ENCODE data around the gene HNF4A.
A peak's percentile ranks its signal among the peaks of the same experiment; 100 is the strongest.
"Not testable (repeated sequence)": the region's sequence is repeated elsewhere in the genome, so short reads cannot be mapped to it uniquely, and the experiment has no call there.

Gene HNF4A

GRCh38 chr20:44345941-44346340 is 9.6 kb upstream of the HNF4A start:
- not testable (repeated sequence) for DNase-seq

DNA sequence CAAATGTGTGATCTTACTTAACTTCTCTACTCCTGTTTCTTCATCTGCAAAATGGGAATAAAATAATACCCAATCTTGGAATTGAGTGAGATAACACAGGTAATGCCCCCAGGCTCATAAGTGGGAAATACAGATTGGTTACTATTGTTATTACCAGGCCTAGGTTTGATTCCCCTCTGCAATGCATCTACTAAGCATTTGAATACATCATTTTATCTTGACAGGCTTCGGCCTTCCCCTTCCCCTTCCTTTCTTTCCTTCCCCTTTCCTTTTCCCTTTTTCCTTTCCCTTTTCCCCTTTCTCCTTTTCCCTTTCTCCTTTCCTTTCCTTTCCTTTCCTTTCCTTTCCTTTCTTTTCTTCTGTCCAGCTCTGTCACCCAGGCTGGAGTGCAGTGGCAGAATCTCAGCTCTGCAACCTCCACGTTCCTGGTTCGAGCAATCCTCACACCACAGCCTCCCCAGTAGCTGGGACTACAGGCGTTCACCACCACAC is 7.3 kb upstream of the HNF4A start:
- no peak for DNase-seq

DNA sequence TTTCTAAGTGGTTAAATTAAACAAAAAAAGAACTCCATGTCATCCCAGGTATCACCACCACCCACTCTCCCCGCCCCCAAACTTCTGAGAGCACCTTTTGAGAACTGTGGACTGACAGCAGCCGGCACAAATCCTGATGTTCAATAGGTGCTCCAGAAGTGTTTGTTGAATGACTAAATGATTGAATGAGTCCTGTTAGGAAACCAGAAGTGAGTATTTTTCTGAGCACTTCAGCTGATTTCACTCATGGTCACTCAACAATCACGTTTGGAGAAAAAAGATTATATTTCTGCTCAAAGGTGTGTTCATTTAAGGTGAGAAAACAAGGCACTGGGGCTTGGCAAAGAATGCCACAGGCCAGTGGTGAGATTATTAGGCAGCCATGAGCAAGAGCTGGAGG is 6.2 kb upstream of the HNF4A start:
- no peak for DNase-seq

- DNase-seq = no peak
Observed at GRCh38 chr20:44350567-44350966, 4.9 kb upstream of the HNF4A start.

- DNase-seq = no peak
Observed at GRCh38 chr20:44354979-44355497, 461 bp upstream of the HNF4A start.

GRCh38 chr20:44356353-44356723 is 839 bp downstream of the HNF4A start:
- DNase-seq = no peak

- no peak for DNase-seq
Observed at GRCh38 chr20:44357020-44357419, 1.5 kb downstream of the HNF4A start.

GRCh38 chr20:44357555-44358125 is 2.1 kb downstream of the HNF4A start:
- no peak for DNase-seq

DNA sequence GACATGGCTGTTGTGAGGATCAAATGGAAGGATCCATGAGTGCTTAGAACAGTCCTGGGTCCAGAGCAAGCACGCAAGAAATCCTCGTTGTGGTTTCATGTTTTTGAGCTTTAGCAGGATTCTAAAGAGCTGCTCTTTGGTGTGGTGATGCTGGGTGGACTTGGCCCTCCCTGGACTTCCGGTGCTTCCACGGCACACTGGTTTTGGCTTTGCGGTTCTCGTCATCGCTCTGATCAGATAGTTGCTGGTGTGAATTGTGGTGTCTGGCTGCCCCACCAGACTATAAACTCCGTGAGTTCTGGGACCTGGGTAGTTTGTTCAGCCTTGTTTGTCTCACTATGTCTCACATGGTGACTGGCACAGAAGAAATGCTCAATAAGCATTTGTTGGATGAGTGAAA is 3.3 kb downstream of the HNF4A start:
- no peak for DNase-seq

DNA sequence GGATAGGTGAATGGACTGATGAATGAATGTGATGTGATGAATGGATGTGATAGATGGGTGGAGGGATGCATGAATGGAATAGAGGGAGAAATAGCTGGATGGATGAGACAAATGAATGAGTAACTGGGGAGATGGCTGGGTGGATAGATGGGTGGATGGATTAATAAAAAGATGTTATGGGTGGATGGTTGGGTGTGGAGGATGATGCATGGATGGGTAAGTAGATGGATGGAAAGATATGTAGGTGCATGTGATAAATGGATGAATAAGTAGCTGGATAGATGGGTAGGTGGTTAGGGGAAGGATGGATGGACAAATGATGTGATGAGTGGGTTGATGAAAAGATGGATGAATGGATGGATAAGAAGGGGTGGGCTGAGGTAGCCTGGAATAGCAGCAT is 4.7 kb downstream of the HNF4A start:
- DNase-seq = no peak

DNA sequence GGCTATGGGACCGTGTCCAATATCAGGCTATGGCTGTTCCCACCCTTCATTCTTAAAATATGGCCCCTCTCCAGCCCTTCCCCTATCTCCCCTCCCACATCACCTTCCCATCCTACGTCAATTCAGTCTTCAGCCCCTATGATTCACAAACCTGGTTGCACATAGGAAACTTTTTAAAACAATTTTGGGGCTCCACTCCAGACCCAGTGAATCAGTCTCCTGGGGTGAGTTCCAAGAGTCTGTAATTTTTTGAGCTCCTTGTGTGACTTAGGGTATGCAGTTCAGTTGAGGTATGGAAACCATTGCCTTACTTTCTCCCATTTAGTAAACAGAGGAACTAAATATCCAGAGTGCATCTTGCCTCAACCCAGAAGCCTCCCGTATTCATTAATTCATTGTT is 5.5 kb downstream of the HNF4A start:
- DNase-seq = no peak

DNA sequence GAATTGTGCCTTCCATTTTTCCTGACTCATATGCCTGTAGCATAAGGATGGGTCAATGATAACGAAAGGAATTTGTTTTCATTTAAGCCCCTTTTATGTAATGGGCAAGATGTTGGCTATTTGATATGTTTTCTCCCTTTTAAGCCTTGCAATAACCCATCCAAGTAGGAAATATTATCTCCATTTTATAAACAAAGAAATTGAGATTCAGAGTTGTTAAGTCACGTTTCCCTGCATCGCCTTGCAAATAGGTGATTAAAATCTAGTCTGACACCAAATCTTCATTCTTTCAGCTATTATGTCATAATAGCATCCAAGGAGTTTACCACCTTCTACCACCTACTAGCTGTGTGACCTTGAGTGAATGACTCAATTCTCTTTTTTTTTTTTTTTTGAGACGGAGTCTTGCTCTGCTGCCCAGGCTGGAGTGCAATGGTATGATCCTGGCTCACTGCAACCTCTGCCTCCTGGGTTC is 7.0 kb downstream of the HNF4A start:
- DNase-seq = no peak

GRCh38 chr20:44364068-44364467 is 8.6 kb downstream of the HNF4A start:
- DNase-seq = no peak

DNA sequence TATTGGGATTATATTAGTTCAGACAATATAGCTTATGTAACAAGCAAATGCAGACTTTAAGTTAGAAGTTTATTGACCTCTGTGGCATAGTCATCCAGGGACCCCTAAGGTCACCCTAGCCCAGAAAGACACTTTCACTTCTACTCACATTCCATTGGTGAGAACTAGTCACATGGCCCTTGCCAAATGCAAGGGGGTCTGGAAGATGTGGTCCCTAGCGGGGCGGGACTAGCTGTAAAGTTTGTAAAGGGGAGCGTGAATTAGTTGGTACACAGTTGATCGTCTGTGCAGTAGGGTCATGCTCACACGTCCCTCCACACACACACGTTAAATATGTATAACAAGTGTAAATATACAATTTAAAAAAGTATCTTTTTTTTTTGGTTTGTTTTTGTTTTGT is 9.3 kb downstream of the HNF4A start:
- DNase-seq = no peak

DNA sequence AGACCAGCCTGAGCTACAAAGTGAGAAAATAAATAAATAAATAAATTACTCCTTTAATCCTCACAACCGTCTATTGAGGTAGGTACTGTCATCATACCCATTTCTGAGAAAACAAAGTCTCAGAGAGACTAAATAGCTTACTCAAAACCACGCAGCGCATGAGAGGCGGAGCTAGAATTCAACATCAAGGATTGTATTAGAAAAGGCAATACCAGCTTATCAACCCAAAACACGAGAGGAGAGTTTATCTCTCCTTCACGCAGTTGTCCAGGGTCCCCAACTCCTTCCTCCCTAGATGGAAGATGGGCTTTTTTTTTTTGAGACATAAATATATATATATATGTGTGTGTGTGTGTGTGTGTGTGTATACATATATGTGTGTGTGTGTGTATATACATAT is 12.2 kb downstream of the HNF4A start:
- no peak for DNase-seq

- DNase-seq = no peak
Observed at GRCh38 chr20:44370639-44371218, 15.2 kb downstream of the HNF4A start.

DNA sequence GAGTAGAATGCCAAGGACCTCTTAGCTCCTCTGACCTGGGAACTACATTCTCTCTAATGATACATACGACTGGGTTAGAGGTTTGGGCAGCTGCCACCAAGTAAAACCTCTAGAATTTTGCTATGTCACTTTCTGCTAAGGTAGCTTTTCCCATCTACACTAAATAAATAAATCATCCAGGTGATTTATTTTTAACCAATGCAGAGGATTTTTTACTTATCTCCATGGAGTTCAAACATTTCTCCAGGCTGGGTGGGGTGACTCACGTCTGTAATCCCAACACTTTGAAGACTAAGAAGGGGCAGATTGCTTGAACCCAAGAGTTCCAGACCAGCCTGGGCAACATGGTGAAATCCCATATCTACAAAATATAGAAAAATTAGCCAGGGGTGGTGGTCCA is 27.1 kb downstream of the HNF4A start:
- no peak for DNase-seq

DNA sequence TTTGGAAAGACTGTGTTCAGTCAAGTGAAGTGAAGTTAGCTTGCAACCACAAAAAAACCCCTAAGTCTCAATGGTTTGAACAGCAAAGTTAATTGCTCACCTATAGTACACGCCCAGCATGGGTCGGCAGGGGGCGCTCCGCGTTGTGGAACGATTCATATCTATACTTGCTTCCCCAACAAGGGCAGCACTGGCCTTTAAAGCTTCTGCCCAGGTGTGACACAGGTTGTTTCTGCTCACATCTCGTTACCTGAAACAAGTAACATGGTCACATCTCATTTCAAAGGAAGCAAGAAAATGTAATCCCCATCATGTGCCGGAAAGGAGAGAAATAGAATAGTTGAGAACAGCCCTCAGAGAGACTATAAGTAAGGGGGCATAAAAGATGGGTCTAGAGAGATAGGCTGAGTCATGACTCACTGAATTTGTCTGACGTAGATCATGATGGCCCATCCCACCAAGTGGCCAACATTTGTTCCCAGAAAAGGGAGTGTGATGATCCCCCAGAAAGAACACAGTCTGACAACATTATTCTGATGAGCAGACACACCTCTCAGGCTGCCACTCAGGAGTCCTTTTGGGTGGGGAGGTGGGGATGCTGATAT is 29.0 kb downstream of the HNF4A start:
- DNase-seq = peak; percentile 75

DNA sequence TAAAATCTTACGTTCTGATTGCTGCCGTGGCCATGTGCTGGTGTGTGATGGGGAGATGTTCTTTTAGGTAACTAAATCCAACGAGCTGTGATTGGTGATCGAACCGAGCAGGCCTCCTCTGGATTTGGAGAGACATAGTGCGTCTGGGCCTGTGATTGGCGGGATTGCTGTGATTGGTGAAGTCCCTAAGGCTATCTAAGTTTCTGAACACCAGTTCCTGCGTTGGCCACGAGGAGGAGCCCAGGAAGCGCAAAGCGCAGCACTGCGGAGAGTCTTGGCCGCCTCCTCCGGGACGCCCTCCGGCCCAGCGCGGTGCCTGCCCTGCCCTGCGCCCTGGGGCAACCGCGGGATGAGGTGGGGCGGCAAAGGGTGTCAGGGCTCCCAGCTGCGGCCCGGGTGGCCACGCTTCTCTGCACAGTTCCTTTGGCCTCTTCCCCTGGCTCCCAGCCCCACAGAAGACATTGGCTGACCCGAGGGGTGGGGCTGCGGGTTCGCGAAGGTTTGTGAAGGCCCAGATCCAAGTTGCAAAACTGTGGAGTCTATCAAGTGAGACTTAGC is 33.0 kb downstream of the HNF4A start:
- peak; percentile 44 for DNase-seq

DNA sequence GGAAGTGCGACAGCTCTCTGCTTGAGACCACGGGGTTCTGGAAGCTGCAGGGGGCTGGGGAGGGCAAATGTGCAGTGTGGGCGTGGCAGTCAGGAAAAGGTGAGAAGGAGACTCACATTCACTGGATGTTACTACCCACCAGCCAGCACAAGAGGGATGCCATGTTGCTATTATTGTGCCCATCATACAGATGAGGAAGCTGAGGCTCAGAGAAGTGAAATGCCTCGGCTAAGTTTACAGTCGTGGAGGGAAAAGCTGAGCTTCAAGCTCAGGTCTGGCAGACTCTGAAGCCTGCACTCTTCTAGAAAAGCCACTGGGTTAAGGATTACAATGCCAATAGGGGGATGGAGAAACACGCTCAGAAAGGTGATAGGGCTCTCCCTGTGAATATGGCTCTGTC is 34.4 kb downstream of the HNF4A start:
- DNase-seq = no peak

- DNase-seq = no peak
Observed at GRCh38 chr20:44390280-44390679, 34.8 kb downstream of the HNF4A start.

DNA sequence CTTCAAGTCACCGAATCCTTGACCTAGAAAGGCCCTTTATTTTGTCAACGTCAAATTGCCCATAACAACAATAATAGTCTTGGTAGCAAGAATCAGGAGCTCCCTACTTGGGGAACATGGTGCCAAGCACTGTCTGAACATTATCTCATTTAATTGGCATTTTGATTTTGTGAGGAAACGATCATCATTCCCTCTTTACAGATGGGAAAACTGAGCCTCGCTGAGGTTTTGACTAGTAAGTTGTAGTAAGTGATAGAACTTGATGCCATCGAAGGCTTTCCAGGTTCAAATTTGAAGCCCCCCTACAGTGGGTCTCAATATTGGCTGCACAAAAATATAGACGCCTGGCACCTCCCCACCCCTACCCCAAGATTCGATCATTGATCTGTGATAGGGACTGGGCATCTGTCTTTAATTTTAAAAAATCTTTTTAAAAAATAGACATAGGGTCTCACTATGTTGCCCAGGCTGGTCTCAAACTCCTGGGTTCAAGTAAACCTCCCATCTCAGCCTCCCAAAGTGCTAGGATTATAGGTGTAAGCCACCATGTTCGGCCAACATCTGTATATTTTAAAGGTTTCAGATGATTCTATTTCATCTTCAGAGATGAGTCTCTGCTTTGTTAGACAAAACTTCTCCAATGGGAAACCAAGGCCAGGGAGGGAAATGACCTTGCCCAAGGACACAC is 36.7 kb downstream of the HNF4A start:
- no peak for DNase-seq
